Measurements from ENCODE around the gene SLC22A25. TPM values are rescaled to one million over a fixed set of nuclear protein-coding genes. Genes with fewer than 3 reads are reported as not detected.

Gene SLC22A25
- total RNA-seq, 1 donor from 2014 or later = 0.98 TPM

DNA sequence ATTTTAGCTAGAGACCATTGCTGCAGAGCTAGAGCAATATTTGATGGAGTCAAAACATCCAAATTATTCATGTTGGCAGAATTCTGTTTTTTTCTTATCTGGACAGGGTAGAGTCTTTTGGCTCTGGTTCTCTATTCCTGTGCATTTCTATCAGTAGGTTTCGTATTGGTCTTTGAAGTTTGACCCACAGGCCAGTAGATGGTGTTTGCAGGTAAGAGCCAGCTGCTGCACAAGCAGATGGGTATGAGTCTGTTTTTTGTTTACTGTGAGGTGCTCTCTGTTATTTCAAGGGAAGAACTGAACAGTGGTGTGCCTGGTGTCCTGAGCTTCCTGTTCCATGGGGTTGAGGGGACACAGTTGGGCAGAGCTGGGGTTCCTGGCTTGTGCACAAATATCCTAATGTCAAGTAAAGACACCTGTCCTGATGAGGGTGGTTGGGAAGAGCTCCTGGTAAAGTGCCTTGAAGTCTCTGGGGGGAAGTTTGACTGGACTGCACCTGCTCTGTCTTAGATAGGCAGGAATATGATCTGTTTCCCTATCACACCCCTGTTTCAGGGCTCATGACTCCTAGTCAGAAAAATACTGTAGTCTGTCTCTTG lies 34.0 kb upstream of the SLC22A25 start:
- Histone ChIP-seq H3K27ac (no peak overlapping the region), H3K4me1 (no peaks in the 10 kb centered on the region), H3K27me3 (no peaks in the 10 kb centered on the region), H3K9me3 (no peaks in the 10 kb centered on the region), H3K36me3 (no peaks in the 10 kb centered on the region), H3K4me3 (no peak overlapping the region)
- intact Hi-C loops (cut with DNase I) = no loop called here
- no peak for DNase-seq (ENCODE audit: extremely low spot score in 2 of 2)
- TF ChIP-seq, protein P1, sequence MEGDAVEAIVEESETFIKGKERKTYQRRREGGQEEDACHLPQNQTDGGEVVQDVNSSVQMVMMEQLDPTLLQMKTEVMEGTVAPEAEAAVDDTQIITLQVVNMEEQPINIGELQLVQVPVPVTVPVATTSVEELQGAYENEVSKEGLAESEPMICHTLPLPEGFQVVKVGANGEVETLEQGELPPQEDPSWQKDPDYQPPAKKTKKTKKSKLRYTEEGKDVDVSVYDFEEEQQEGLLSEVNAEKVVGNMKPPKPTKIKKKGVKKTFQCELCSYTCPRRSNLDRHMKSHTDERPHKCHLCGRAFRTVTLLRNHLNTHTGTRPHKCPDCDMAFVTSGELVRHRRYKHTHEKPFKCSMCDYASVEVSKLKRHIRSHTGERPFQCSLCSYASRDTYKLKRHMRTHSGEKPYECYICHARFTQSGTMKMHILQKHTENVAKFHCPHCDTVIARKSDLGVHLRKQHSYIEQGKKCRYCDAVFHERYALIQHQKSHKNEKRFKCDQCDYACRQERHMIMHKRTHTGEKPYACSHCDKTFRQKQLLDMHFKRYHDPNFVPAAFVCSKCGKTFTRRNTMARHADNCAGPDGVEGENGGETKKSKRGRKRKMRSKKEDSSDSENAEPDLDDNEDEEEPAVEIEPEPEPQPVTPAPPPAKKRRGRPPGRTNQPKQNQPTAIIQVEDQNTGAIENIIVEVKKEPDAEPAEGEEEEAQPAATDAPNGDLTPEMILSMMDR (IDR thresholded peaks at IDR 0.05) = no peak
- TF ChIP-seq POLR2A (IDR thresholded peaks at IDR 0.05) (no peak), POLR2AphosphoS5 (IDR thresholded peaks at IDR 0.05; ENCODE audit: insufficient read depth in 1 of 2, low read depth in 1 of 2) (no peak)

DNA sequence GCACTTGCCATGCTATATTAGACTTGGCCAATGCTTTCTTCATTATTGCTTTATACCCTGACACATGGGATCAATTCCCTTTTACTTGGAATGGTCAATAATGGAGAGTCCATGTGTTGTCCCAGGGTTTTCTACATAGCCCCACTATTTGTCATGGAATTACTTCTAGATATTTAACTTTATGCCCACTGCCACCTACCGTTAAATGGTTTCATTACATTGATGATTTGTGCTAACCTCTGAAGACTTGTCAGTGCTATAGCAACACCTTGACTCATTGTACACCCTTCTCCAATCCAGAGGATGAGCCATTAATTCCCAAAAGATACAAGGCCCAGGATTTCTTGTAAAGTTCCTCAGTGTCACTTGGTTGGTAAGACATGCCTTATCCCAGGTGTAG lies 31.4 kb upstream of the SLC22A25 start:
- H3K4me3 ChIP-seq = no peak overlapping the region
- H3K4me1 ChIP-seq = no peaks in the 10 kb centered on the region
- H3K27me3 ChIP-seq = no peaks in the 10 kb centered on the region
- TF ChIP-seq, protein P1 (IDR thresholded peaks at IDR 0.05) = no peak
- TF ChIP-seq POLR2AphosphoS5 (IDR thresholded peaks at IDR 0.05; ENCODE audit: insufficient read depth in 1 of 2, low read depth in 1 of 2) (no peak), POLR2A (IDR thresholded peaks at IDR 0.05) (no peak)
- no peaks in the 10 kb centered on the region for H3K36me3 ChIP-seq
- no peak for DNase-seq (ENCODE audit: extremely low spot score in 2 of 2)
- H3K9me3 ChIP-seq = no peaks in the 10 kb centered on the region
- no peak overlapping the region for H3K27ac ChIP-seq
- intact Hi-C loops (cut with DNase I) = no loop called here

DNA sequence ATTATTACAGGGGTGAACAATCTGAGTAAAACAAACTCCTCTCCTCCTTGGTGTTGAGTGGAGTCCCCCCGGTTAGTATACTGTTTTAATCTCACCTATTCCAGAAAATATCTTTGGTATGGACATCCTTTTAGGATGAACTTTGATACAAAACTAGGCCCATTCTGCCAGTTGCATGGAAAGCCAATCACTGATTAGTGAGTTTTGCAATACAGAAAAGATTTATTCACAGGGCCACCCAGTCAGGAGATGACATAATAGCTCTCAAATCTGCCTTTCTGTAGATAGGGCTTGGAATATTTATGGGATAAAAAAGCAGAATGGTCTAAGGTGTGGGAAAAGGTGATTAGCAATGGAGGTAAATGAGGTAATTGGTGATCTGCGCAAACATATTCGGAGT lies 30.3 kb upstream of the SLC22A25 start:
- no peaks in the 10 kb centered on the region for H3K9me3 ChIP-seq
- H3K4me1 ChIP-seq = no peaks in the 10 kb centered on the region
- H3K36me3 ChIP-seq = no peaks in the 10 kb centered on the region
- no peak overlapping the region for H3K4me3 ChIP-seq
- intact Hi-C loops (cut with DNase I) = no loop called here
- TF ChIP-seq POLR2A (IDR thresholded peaks at IDR 0.05) (no peak), POLR2AphosphoS5 (IDR thresholded peaks at IDR 0.05; ENCODE audit: insufficient read depth in 1 of 2, low read depth in 1 of 2) (no peak)
- TF ChIP-seq, protein P1 (IDR thresholded peaks at IDR 0.05) = no peak
- no peak overlapping the region for H3K27ac ChIP-seq
- no peaks in the 10 kb centered on the region for H3K27me3 ChIP-seq
- DNase-seq (ENCODE audit: extremely low spot score in 2 of 2) = no peak

DNA sequence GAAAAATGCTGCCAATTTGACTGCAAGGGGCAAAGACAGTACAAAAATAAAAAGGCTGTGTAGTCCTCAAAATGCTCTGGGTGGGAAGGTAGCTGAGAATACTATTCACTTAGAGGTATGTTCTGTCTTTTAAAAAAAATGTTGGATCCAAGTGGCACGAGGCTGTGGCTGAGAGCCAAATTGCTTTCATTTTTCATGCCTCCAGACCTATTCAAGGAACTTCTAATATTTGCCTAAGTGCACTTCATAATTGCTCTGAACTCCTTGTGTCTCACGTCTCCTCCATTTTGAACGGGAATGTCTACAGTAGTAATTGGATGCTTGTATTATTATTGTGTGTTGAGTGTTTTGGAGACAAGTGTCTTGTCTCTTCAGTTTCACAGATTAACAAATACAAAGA lies 19.1 kb upstream of the SLC22A25 start:
- no peak for TF ChIP-seq POLR2AphosphoS5 (IDR thresholded peaks at IDR 0.05; ENCODE audit: insufficient read depth in 1 of 2, low read depth in 1 of 2)
- no peak for TF ChIP-seq POLR2A (IDR thresholded peaks at IDR 0.05)
- TF ChIP-seq, protein P1 (IDR thresholded peaks at IDR 0.05) = no peak
- no peaks in the 10 kb centered on the region for H3K27me3 ChIP-seq
- no peak for DNase-seq (ENCODE audit: extremely low spot score in 2 of 2)
- no peaks in the 10 kb centered on the region for H3K36me3 ChIP-seq
- no peaks in the 10 kb centered on the region for H3K9me3 ChIP-seq
- intact Hi-C loops (cut with DNase I) = no loop called here
- no peak overlapping the region for H3K27ac ChIP-seq
- no peak overlapping the region for H3K4me3 ChIP-seq
- no peaks in the 10 kb centered on the region for H3K4me1 ChIP-seq

DNA sequence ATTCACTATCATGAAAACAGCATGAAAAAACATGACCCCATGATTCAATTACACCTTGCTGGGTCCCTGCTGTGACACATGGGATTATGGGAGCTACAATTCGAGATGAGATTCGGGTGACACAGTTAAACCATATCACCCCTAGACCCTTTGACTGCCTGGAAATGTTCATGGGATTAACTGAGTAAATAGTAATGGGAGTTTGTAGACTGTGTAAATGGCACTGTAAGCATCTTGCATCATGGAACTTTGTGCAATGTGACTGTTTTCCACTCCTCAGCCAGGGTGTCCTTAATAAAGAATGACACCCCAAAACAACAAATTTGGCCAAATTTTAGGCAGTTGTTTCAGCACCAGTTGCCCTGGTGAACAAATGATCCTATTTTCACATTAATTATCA lies 7.9 kb upstream of the SLC22A25 start:
- Histone ChIP-seq H3K27me3 (no peaks in the 10 kb centered on the region), H3K36me3 (no peaks in the 10 kb centered on the region), H3K4me3 (no peak overlapping the region), H3K4me1 (no peaks in the 10 kb centered on the region), H3K27ac (no peak overlapping the region), H3K9me3 (no peaks in the 10 kb centered on the region)
- no peak for TF ChIP-seq POLR2AphosphoS5 (IDR thresholded peaks at IDR 0.05; ENCODE audit: insufficient read depth in 1 of 2, low read depth in 1 of 2)
- TF ChIP-seq, protein P1 (IDR thresholded peaks at IDR 0.05) = no peak
- no peak for TF ChIP-seq POLR2A (IDR thresholded peaks at IDR 0.05)
- DNase-seq (ENCODE audit: extremely low spot score in 2 of 2) = no peak
- intact Hi-C loops (cut with DNase I) = no loop called here
